HG03064 (cell line): ENCODE results near the gene WWTR1.
A peak's percentile ranks its signal among the peaks of the same experiment; 100 is the strongest.

Experiments
- ATAC-seq: cut with Tn5 transposase; IDR thresholded peaks from one replicate; pipeline ENCODE4 v1.9.1; 2021; ENCODE audit warnings: low read depth; ENCODE audit not compliant: unreplicated experiment

The WWTR1 gene

DNA sequence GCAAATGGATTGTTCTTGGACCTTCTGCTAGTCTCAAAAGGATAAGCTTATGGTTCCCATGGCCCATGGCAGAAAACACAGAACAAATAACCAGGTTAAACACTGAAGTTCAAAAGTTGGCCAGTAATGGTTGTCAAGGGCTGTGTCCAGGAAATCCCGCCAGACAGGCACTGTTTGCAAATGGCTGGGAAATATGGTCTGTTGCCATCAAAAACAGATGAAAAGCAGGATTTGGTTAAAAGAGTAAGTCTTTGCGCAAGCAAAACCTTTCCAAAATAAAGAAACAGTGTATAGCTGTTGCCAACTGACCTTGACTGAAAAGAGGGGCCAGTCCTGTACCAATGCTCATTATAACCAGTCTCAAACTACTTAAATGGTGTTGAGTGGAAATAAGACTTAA lies 58.6 kb downstream of the WWTR1 start:
- no peak for ATAC-seq

DNA sequence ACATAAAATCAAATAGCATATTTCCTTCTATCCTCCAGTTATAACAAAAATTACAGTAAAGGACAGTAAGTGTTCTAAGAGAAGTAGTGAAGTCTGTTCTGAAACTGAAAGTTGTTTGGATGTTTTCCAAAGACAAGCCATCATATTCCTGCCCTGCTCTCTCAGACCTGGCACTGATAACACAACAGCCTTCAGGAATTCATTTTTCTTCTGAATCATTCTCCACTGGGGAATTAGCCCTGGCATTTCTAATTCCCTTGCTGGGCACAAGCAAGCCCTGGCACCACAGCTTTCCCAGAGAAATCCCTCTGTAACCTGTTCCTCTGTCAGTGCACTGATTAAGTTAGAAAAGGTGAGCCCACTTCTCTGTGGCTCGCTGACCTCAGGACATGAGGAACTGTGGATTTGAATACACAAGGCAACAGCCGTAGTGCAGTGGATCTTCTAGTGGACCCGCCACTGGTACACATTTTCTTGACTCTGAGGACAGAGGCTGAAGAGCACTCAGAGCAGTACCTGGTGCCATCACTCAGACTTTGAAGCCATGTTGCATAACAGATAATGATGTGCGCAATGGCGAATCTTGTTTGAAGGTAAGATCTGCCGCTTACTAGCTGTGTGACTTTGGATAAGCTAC lies 61.6 kb downstream of the WWTR1 start:
- no peak for ATAC-seq

DNA sequence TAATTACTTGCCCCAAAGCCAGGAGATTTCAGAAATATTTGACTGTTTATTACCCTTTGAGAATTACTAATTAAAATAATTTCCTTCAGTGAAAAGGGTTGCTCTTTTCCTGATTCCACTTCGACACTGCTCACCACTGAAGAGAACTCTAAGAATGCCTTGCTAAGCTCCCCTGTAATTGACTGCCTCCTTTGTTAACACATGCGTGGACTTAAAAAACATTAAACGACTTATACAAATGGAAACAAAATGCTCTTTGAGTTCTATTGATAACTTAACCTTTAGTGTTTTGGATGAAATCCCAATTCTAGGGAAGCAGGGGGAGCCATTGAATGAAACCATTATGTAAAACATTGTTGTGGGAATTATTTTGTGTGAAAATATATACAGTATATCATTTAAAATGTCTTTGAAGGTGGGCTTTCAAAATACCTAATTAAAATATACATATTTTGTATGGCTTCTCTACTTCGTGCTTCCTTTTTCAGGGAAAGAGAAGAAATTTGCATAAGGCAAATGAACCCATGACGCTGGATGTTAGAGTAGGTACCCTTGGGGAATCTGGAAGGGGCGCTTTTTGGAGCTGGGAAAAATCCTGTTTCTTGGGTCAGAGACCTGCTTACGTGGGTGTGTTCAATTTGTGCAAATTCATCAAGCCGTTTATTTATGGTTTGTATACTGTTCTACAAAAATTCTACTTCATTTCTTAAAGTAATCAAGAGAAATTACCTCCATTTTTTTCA lies 64.2 kb downstream of the WWTR1 start:
- no peak for ATAC-seq

DNA sequence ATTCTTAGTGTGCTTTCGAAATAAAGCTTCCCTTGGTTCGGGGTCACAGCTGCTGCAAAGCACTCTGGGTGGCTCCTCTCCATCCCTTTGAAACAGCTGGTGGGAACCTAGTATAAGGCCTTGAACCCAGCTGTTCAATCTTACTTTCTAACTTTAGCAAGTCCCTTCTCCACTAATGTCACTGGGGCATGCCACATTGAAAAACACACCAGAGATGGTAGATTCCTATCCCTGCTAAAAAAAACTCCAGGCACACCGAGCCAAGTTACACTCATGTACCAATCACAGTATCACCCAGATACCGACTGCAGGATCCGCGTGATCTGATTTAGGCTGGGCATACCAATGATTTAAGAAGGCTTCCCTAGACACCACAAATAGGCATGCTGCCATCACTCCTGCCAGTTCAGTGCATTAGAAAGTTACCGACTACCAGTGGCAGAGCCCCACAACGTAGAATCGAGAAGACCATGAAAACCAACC lies 65.0 kb downstream of the WWTR1 start:
- no peak for ATAC-seq

DNA sequence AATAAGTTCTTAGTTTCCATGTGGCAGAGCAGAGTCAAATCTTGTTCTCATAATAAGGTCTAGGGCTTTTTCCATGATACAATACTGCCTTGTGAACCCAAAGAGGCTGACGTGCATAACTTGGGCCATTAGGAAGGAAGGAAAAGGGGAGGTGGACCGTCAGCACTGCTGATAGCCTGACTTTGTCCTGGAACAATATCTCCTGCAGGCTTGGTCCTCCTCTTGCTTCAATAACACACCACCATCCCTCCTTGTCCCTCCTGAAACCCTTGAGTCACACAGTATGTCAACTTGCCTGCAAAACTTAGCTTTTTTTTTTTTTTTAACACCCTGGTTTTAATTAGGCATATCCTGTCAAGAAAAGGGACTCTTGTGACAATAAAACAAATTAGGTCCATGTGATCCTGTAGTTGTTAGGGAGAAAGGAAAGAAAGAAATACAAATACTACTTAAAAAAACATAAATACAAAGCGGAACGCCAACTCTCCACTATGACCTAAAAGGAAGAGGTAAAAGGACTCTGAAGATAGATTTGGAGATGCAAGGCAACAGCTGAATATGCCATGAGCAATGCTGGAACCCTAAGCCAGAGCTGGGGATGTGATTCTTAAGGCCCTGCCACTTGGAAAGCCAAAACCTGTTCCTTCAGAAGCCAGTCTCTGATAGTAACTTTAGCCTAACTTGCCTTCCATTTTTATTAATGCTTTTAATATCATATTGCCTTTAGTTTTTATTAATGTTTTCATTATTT lies 67.0 kb downstream of the WWTR1 start:
- ATAC-seq, result no peak

DNA sequence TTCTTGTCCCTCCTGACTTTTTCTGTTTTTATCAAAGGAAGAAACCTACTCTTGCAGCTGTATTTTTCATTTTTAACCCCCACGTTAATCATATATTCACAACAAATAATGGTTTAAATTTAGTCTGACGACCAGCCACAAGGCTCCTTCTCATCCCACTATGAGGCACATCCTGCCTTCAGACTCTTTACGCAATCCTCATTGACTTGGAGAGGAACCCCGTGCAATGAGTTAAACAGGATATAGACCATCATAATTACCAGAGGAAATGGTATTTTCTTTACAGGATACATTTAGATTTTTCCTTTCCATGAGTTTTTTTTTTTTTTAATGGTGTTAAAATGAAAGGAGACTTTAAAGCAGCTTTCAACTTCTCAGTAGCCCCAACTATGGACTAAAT lies 68.5 kb downstream of the WWTR1 start:
- no peak for ATAC-seq

DNA sequence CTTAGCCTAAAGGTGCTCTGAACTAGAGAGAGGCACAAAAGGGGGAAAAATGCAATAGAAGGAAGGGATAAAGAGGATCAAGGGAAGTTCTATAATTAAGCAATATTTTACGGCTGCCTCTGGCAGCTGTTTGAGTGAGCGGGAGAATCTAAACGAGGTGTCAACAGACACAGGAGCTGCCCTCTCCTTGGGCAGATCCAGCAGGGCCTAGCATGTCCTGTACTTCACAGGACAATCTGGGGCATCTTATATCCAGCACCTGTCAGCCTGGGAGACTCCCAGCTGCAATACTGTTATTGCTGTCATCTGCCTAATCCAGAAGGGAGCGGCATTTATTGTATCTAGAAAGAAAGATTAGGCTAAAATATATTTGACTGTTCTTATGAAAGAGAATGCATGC lies 68.9 kb downstream of the WWTR1 start:
- no peak for ATAC-seq

DNA sequence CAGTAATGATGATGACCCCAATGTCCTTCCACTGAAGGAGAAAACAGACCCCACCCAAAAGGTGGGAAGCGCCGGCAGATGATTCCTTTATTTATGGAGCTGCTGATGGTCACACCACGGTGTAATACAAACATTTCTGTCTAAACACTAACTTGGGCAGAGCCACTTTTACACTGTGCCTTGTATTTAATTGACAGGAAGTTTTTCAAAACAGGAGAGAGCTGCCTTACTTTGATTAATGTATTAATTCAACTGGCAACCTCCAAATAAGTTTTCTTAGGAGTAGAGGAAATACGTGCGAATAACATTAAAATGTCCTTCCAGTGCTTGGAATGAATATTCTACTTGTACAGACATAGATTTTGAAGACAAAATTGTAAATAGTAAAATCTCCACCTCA lies 70.4 kb downstream of the WWTR1 start:
- no peak for ATAC-seq

DNA sequence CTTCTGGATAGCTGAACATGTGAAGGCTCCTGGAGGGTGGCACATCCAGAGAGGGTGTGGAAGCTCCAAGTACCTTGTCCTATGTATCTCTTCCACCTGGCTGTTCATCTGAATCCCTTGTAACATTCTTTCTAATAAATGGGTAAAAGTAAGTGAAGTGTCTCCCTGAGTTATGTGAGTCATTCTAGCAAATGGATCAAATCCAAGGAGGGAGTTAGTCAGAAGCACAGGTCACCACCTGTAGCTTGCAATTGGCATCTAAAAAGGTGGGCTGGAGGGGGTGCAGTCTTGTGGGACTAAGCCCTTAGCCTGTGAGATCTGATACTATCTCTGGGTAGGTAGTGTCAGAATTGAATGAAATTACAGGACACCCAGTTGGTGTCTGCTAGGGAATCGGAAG lies 71.0 kb downstream of the WWTR1 start:
- no peak for ATAC-seq

DNA sequence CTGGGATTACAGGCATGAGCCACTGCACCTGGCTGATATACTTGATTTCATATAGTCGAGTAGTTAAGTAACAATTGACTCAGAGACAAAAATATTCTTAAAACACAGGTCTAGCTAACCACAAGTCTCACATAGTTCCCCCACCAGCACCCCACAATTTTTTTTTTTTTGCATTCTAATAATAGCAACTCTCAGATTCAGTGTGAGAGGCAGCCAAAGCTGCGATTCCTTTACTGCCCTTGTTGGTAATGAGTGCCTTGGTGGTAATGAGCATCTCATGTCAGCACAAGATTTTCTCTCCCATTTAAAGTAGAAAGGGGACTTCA lies 72.5 kb downstream of the WWTR1 start:
- ATAC-seq, result peak; percentile 95

DNA sequence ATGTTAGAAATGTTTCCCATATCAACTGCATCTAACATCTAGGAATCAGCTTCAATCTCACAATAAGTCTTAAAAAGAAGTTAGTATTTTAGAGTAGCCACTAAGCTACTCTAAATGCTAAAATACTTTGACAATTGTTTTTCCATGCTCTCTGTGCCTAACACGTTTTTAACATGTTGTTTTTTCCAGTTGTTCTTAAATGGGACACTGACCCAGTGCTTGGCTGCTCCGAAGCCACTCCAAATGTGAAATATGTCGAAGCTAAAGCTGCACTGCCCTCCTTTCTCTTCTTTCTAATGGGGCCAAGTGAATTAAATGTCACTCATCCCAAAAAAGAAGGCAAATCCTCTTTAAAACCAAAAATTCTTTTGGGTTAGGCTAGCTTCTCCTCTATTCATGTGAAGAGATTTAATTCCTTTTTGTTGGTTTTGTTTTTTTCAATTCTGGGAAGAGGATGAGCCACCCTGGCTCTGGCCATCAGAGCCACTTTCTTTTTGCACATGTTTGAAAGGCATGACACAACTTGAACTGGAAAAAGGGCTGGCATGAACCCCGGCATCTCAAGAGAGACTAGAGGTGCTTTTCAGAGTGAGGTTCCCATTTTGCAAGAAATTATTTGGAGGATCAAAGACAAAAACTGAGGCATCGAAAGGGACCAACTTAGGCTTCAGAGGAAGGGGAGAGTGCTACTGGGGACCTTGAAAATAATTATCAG lies 73.7 kb downstream of the WWTR1 start:
- ATAC-seq, result no peak

DNA sequence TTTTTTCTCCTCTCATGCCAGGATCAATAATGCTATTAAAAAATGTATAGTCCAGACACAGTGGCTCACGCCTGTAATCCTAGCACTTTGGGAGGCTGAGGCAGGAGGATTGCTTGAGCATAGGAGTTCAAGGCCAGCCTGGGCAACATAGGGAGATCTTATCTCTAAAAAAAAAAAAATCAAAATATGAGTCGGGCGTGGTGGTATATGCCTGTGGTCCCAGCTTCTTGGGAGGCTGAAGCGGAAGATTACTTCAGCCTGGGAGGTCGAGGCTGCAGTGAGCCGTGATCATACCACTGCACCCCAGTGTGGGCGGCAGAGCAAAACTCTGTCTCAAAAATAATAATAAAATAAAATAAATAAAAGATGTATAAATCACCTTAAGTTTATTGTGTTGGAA lies 75.4 kb downstream of the WWTR1 start:
- no peak for ATAC-seq

DNA sequence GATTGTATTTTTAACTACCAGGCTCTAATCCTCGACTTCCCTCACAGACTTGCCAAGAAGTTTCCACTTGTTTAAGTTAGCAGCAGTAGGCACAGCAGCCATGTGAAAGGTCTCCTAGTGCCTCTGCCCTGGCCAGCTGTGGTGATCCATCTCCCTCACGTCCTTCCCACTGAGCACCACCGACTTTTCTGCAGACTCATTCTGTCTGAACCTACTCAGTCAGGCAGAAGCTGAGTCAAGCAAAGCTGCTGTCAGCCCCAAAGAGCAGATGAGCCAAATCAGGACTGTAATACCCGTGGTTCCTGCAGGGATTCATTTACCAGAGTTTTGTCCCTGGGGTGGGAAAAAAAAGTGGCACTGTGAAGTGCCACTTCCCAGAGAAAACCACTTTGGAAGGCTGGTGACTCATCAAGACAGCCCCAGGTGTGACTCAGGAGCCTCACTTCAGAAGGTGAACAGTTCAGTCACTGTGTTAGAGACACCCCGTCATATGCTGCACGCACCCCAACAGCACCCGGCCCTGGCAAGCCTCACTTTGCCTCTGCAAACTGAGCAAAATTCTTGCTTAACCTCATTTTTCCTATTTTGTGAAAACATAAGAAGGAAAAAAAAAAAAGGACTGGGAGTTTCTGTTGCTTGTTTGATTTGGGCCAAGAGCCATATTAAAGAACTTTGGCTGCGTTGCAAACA lies 76.0 kb downstream of the WWTR1 start:
- ATAC-seq, result no peak

DNA sequence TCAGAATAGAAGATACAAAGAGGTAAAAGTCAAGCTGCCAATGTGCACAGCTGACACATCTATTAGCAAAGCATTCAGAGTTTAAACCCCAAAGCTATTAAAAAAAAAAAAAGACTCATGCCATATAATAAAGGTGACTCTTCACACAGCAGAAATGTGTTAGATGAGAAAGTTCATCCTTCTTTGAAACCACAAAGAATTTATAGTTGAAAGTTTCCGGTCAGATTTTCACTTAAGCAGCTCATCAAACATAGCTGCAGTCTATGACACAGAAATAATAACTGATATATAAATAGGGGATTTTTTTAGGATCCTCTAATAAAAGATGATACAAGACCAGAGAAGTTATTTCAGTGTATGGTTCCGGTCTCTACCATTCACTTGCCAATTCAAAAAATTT lies 76.6 kb downstream of the WWTR1 start:
- no peak for ATAC-seq

DNA sequence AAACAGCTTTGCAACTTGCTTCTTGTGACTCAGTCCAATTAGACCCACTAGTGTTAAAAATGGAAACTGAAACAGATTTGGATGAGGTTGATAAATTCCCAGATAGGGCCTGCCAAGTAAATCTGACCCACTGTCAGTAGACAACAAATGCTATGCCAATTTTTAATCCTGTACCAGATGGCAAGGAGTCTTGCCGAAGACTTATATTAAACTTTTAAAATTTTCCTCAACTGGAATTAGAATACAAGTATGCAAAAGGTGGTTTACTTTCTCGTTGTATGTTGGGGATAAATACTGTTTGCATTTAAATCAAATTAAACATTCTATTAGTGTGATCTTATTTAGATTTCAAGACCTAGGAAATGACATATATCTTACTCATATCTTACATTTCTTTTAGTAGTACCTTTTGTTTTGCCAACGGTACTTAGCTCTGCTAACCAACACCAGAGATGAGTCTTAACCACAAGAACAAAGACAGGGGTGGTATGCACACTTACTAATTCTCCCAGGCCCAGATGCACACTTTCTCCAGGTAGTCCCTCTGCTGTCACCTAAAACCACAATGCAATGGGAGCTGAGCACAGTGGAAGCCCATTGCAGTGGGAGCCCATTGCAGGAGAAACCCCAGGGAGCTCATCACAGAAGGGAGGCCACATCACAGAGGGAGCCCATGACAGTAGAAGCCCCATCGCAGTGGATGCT lies 77.8 kb downstream of the WWTR1 start:
- no peak for ATAC-seq

DNA sequence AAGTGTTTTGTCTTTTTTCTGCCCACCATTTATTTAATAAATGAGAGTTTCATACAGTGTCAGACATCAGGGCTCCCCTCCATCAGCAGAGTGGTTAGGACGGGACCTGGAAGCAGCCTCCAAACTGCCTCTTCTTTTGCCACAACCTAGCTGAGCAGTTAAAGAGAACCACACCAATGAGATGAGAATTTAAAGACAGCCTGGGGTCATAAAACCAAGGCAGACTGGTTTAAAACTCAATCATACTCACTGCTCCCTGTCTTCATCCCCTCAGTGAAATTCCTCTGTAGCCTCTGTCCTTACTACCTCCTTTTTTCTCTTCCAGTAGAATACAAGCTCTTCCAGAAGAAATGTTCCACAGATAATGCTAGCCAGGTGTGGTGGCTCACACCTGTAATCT lies 78.7 kb downstream of the WWTR1 start:
- no peak for ATAC-seq

DNA sequence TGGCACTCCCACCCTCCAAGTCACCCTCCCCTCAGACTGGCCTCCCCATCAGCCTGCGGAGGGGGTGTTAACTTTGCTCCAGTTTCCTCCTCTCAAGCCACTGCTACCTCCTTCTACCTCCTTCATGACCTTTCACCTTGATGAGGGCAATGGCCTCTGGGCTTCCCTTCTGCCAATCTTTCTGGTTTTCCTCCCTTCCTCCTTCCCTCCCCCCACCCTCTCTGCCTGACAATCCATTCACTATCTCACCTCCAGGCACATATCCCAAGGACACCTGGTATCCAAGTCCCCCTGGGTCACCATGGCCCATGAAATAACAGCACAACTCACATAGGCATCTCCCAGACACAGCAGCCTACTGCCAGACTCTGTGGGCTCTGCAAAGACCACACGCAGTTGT lies 80.0 kb downstream of the WWTR1 start:
- ATAC-seq, result no peak

DNA sequence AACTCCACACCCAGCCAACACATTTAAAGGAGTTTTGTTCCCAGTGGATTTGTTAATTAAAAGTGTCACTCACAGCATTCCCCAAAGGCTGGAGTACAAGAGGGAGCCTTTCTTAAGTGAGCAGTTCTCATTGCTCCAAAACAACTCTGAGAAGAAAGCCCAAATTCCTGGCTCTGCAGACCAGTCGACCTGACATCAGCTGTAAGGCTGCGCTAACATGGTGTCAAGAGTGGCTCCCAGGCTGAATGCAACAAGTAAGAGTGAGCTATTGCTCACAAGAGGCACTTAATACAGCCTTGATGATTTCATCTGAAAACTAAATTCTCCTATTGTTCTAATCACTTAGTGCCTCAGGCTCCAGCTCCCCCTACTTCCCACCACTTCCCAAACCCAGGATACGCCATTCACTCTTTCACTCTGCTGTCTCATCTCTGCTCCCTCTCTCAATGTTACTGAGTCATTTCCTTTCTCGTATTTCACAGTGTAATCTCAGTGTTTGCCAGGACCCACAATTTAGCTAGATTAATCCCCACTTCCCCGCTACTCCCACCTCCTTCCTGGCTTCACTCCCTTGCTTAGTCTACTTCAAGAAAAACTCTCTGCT lies 81.8 kb downstream of the WWTR1 start:
- ATAC-seq, result peak; percentile 49

DNA sequence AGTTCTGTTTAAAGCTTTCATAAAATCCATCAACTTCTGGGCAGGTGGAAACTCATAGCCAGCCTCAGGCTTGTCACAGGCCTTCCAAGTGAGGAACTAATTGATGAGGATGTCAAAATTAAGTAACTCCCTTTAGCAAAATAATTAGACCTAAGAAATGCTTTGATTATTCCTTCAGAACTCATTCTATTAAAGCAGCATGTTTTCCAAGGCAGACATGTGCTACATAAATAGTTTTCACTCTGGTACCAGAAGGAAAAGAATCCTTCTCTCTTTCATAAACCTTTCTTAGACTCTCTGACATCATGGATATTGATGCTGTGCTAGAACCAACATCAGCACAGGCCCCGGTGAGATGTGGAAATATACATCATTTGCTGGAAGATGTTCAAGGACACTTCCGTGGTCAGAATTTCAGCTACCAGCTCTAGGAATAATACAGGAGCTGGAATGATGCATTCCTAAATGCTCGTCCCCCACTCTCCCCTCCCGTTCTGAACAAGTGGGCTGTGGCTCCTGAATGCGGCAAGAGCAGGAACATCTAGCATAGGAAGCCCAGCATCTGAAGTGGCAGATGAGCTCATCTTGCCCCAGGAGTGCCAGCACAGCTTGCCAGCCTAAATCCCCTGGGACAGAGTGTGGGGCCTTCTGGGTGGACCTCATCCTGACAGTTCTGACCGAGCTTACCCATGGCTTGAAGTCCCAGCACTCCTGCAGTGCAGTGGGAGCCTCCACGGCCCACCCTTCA lies 82.4 kb downstream of the WWTR1 start:
- peak; percentile 8 for ATAC-seq
